ENCODE results near the gene CNIH3. TPM values are rescaled to one million over a fixed set of nuclear protein-coding genes. Genes with fewer than 3 reads are reported as not detected.
"Not testable (repeated sequence)": the region's sequence is repeated elsewhere in the genome, so short reads cannot be mapped to it uniquely, and the experiment has no call there.

The CNIH3 gene
- polyA plus RNA-seq, 1 donor (not counting 4 experiments of a cell fraction or from before 2014, with no cell fraction given) = 0.81 TPM

DNA sequence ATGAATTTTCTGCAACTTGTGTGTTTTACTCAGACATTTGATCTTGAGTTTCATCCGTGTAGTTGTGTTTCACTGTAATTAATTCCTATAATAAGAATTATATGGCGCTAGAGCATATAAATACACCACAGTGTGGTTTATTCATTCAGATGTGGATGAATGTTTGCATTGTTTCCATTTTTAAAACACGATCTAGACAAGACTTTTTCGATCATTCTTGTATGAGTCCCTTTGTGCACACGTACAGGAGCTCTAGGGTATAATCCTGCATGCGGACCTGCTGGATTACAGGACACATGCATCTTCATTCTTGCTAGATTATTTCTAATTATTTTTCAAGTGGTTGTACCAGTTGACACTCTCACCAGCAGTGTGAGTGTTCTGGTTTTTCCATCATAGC is 46.8 kb upstream of the CNIH3 start:
- H3K4me2 ChIP-seq (ENCODE audit: control insufficient read depth, extremely low read depth, insufficient read depth, low read depth, low read length) = no peak overlapping the region
- peaks cover 18% of the 10 kb centered on the region for H3K4me1 ChIP-seq (ENCODE audit: control insufficient read depth, extremely low read depth, insufficient read depth, low read length)
- dilution Hi-C loops (cut with MboI; ENCODE audit: extremely low pct_ligation_motif_present, low sequenced_read_pairs) = no loop called here
- TF ChIP-seq EZH2 (IDR thresholded peaks at IDR 0.05; ENCODE audit: low read length) (no peak), CTCF (optimal IDR thresholded peaks at IDR 0.05 in 1 of 3, IDR thresholded peaks at IDR 0.05 in 1 of 3, conservative IDR thresholded peaks at IDR 0.05 in 1 of 3; ENCODE audit: extremely low read depth in 1 of 3, insufficient read depth in 2 of 3, low read length in 3 of 3) (no peak)
- H3K27me3 ChIP-seq (ENCODE audit: control insufficient read depth, extremely low read depth, insufficient read depth, low read length) = peaks cover 2% of the 10 kb centered on the region
- H4K20me1 ChIP-seq (ENCODE audit: control insufficient read depth, extremely low read depth, insufficient read depth, low read length) = no peaks in the 10 kb centered on the region
- H3K36me3 ChIP-seq (ENCODE audit: control insufficient read depth in 2 of 2, extremely low read depth in 1 of 2, insufficient read depth in 2 of 2, low read length in 2 of 2) = no peaks in the 10 kb centered on the region
- no peak overlapping the region for H3K9ac ChIP-seq (ENCODE audit: control insufficient read depth, extremely low read depth, insufficient read depth, low read length)
- no peak overlapping the region for H3K4me3 ChIP-seq (ENCODE audit: control insufficient read depth in 2 of 3, extremely low read depth in 1 of 3, insufficient read depth in 2 of 3, low read depth in 1 of 3, low read length in 3 of 3)
- H3K9me1 ChIP-seq (ENCODE audit: control insufficient read depth, extremely low read depth, insufficient read depth, low read length) = no peaks in the 10 kb centered on the region
- no peak overlapping the region for H2AFZ ChIP-seq (ENCODE audit: control insufficient read depth, low read length)
- no peak for FAIRE-seq
- no peaks in the 10 kb centered on the region for H3K9me3 ChIP-seq (ENCODE audit: control insufficient read depth, low read depth, low read length)
- H3K27ac ChIP-seq (ENCODE audit: control insufficient read depth, insufficient read depth, low read length) = no peak overlapping the region
- H3K79me2 ChIP-seq (ENCODE audit: control insufficient read depth, insufficient read depth, low read length) = no peaks in the 10 kb centered on the region
- DNase-seq (ENCODE audit: low read depth, low spot score) = no peak

DNA sequence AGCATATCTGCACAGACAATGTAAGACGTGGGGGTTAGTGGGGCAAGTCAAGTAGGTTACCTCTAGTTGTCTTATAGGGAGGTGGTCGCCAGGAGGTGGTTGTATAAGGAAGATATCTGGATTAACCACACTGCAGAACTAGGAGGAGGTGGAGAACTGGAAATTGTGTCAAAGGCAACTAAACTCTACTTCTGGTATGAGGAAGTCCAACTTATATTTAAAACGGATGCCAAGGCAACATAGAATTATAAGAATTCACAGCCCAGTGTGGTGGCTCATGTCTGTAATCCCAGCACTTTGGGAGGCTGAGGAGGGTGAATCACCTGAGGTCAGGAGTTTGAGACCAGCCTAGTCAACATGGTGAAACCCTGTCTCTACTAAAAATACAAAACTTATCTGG is 44.1 kb upstream of the CNIH3 start:
- H3K79me2 ChIP-seq (ENCODE audit: control insufficient read depth, insufficient read depth, low read length); dilution Hi-C loops (cut with MboI; ENCODE audit: extremely low pct_ligation_motif_present, low sequenced_read_pairs); H3K4me1 ChIP-seq (ENCODE audit: control insufficient read depth, extremely low read depth, insufficient read depth, low read length); H3K9me1 ChIP-seq (ENCODE audit: control insufficient read depth, extremely low read depth, insufficient read depth, low read length); H2AFZ ChIP-seq (ENCODE audit: control insufficient read depth, low read length); H3K36me3 ChIP-seq (ENCODE audit: control insufficient read depth in 2 of 2, extremely low read depth in 1 of 2, insufficient read depth in 2 of 2, low read length in 2 of 2); H3K27me3 ChIP-seq (ENCODE audit: control insufficient read depth, extremely low read depth, insufficient read depth, low read length); H3K9me3 ChIP-seq (ENCODE audit: control insufficient read depth, low read depth, low read length); FAIRE-seq; H4K20me1 ChIP-seq (ENCODE audit: control insufficient read depth, extremely low read depth, insufficient read depth, low read length); DNase-seq (ENCODE audit: low read depth, low spot score); H3K4me2 ChIP-seq (ENCODE audit: control insufficient read depth, extremely low read depth, insufficient read depth, low read depth, low read length); H3K27ac ChIP-seq (ENCODE audit: control insufficient read depth, insufficient read depth, low read length); H3K4me3 ChIP-seq (ENCODE audit: control insufficient read depth in 2 of 3, extremely low read depth in 1 of 3, insufficient read depth in 2 of 3, low read depth in 1 of 3, low read length in 3 of 3); H3K9ac ChIP-seq (ENCODE audit: control insufficient read depth, extremely low read depth, insufficient read depth, low read length): not testable (repeated sequence)

DNA sequence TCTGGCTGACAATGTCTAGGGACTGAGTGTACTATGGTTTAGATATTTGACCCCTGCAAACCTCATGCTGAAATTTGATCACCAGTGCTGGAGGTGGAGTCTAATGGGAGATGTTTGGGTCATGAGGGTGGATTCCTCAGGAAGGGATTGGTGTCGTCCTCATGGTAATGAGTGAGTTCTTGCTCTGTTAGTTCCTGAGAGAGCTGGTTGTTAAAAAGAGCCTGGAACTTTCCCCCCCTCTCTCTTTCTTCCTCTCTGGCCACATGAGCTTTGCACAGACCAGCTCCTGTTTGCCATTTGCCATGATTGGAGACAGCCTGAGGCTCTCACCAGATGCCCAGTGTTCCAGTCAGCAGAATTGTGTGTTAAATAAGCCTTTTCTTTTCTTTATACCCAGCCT is 36.6 kb upstream of the CNIH3 start:
- H3K9me3 ChIP-seq (ENCODE audit: control insufficient read depth, low read depth, low read length) = peaks cover 2% of the 10 kb centered on the region
- H3K36me3 ChIP-seq (ENCODE audit: control insufficient read depth in 2 of 2, extremely low read depth in 1 of 2, insufficient read depth in 2 of 2, low read length in 2 of 2) = no peaks in the 10 kb centered on the region
- dilution Hi-C loops (cut with MboI; ENCODE audit: extremely low pct_ligation_motif_present, low sequenced_read_pairs) = no loop called here
- H3K27ac ChIP-seq (ENCODE audit: control insufficient read depth, insufficient read depth, low read length) = no peak overlapping the region
- no peaks in the 10 kb centered on the region for H3K27me3 ChIP-seq (ENCODE audit: control insufficient read depth, extremely low read depth, insufficient read depth, low read length)
- H4K20me1 ChIP-seq (ENCODE audit: control insufficient read depth, extremely low read depth, insufficient read depth, low read length) = no peaks in the 10 kb centered on the region
- no peak for FAIRE-seq
- no peak overlapping the region for H2AFZ ChIP-seq (ENCODE audit: control insufficient read depth, low read length)
- no peak for DNase-seq (ENCODE audit: low read depth, low spot score)
- no peak for TF ChIP-seq EZH2 (IDR thresholded peaks at IDR 0.05; ENCODE audit: low read length)
- no peak for TF ChIP-seq CTCF (optimal IDR thresholded peaks at IDR 0.05 in 1 of 3, IDR thresholded peaks at IDR 0.05 in 1 of 3, conservative IDR thresholded peaks at IDR 0.05 in 1 of 3; ENCODE audit: extremely low read depth in 1 of 3, insufficient read depth in 2 of 3, low read length in 3 of 3)
- no peaks in the 10 kb centered on the region for H3K79me2 ChIP-seq (ENCODE audit: control insufficient read depth, insufficient read depth, low read length)
- no peaks in the 10 kb centered on the region for H3K9me1 ChIP-seq (ENCODE audit: control insufficient read depth, extremely low read depth, insufficient read depth, low read length)
- no peak overlapping the region for H3K9ac ChIP-seq (ENCODE audit: control insufficient read depth, extremely low read depth, insufficient read depth, low read length)
- H3K4me3 ChIP-seq (ENCODE audit: control insufficient read depth in 2 of 3, extremely low read depth in 1 of 3, insufficient read depth in 2 of 3, low read depth in 1 of 3, low read length in 3 of 3) = no peak overlapping the region
- no peaks in the 10 kb centered on the region for H3K4me1 ChIP-seq (ENCODE audit: control insufficient read depth, extremely low read depth, insufficient read depth, low read length)
- H3K4me2 ChIP-seq (ENCODE audit: control insufficient read depth, extremely low read depth, insufficient read depth, low read depth, low read length) = no peak overlapping the region

All from keratinocyte (primary cell).